ENCODE results near the gene FN3KRP. TPM values are rescaled to one million over a fixed set of nuclear protein-coding genes. Genes with fewer than 3 reads are reported as not detected.

FN3KRP gene
- total RNA-seq, 1 experiment from 2014 or later = 21.5 TPM

GRCh38 chr17:82679586-82680465 is 36.7 kb upstream of the FN3KRP start:
- CTCF ChIA-PET = interaction anchor here (0.8 kb wide), 1 partner anchor 100 kb away, joined by 3 read pairs; no protein-coding TSS in a partner anchor
- POLR2A ChIA-PET = no interaction called here
- H3K27me3 Mint-ChIP-seq (ENCODE audit: insufficient read depth, unreplicated experiment) = no peaks in the 10 kb centered on the region
- intact Hi-C loops (cut with micrococcal nuclease) = no loop called here
- no peak overlapping the region for H3K4me3 Mint-ChIP-seq (ENCODE audit: unreplicated experiment)
- H3K9me3 Mint-ChIP-seq (ENCODE audit: unreplicated experiment) = no peaks in the 10 kb centered on the region
- no peak overlapping the region for H3K27ac Mint-ChIP-seq (ENCODE audit: low read depth, unreplicated experiment)
- BruUV-seq (replicated peaks) = no TSS peak
- TF ChIP-seq CTCF (IDR thresholded peaks at IDR 0.05; ENCODE audit: unreplicated experiment) = no peak
- no peaks in the 10 kb centered on the region for H3K4me1 Mint-ChIP-seq (ENCODE audit: insufficient read depth, unreplicated experiment)
- DNase-seq (ENCODE audit: unreplicated experiment) = no peak
- no peaks in the 10 kb centered on the region for H3K36me3 Mint-ChIP-seq (ENCODE audit: insufficient read depth, unreplicated experiment)

GRCh38 chr17:82681547-82681946 is 35.0 kb upstream of the FN3KRP start:
- H3K4me1 Mint-ChIP-seq (ENCODE audit: insufficient read depth, unreplicated experiment) = no peaks in the 10 kb centered on the region
- no peaks in the 10 kb centered on the region for H3K36me3 Mint-ChIP-seq (ENCODE audit: insufficient read depth, unreplicated experiment)
- H3K4me3 Mint-ChIP-seq (ENCODE audit: unreplicated experiment) = no peak overlapping the region
- ChIA-PET POLR2A (interaction anchor here (0.6 kb wide), 1 partner anchor 557 kb away, joined by 3 read pairs; no protein-coding TSS in a partner anchor), CTCF (no interaction called here)
- intact Hi-C loops (cut with micrococcal nuclease) = no loop called here
- no peak for TF ChIP-seq CTCF (IDR thresholded peaks at IDR 0.05; ENCODE audit: unreplicated experiment)
- no peak for DNase-seq (ENCODE audit: unreplicated experiment)
- no peak overlapping the region for H3K27ac Mint-ChIP-seq (ENCODE audit: low read depth, unreplicated experiment)
- H3K9me3 Mint-ChIP-seq (ENCODE audit: unreplicated experiment) = no peaks in the 10 kb centered on the region
- no TSS peak for BruUV-seq (replicated peaks)
- no peaks in the 10 kb centered on the region for H3K27me3 Mint-ChIP-seq (ENCODE audit: insufficient read depth, unreplicated experiment)

GRCh38 chr17:82683534-82683933 is 33.0 kb upstream of the FN3KRP start:
- POLR2A ChIA-PET = interaction anchor here (0.5 kb wide), 1 partner anchor 26 kb away, joined by 3 read pairs; no protein-coding TSS in a partner anchor
- Mint-ChIP-seq H3K27me3 (ENCODE audit: insufficient read depth, unreplicated experiment) (no peaks in the 10 kb centered on the region), H3K9me3 (ENCODE audit: unreplicated experiment) (no peaks in the 10 kb centered on the region), H3K4me3 (ENCODE audit: unreplicated experiment) (no peak overlapping the region), H3K27ac (ENCODE audit: low read depth, unreplicated experiment) (no peak overlapping the region), H3K36me3 (ENCODE audit: insufficient read depth, unreplicated experiment) (no peaks in the 10 kb centered on the region), H3K4me1 (ENCODE audit: insufficient read depth, unreplicated experiment) (peaks cover 7% of the 10 kb centered on the region)
- TF ChIP-seq CTCF (IDR thresholded peaks at IDR 0.05; ENCODE audit: unreplicated experiment) = no peak
- DNase-seq (ENCODE audit: unreplicated experiment) = no peak
- CTCF ChIA-PET = no interaction called here
- intact Hi-C loops (cut with micrococcal nuclease) = no loop called here
- BruUV-seq (replicated peaks) = no TSS peak

- no peak for DNase-seq (ENCODE audit: unreplicated experiment)
- no peak overlapping the region for H3K4me3 Mint-ChIP-seq (ENCODE audit: unreplicated experiment)
- H3K4me1 Mint-ChIP-seq (ENCODE audit: insufficient read depth, unreplicated experiment) = peaks cover 7% of the 10 kb centered on the region
- BruUV-seq (replicated peaks) = no TSS peak
- H3K27me3 Mint-ChIP-seq (ENCODE audit: insufficient read depth, unreplicated experiment) = no peaks in the 10 kb centered on the region
- ChIA-PET CTCF (interaction anchor here (0.6 kb wide), 1 partner anchor 334 kb away, joined by 3 read pairs; no protein-coding TSS in a partner anchor), POLR2A (interaction anchor here (0.7 kb wide), 2 partner anchors 23 to 50 kb away, joined by 3 read pairs; no protein-coding TSS in a partner anchor)
- intact Hi-C loops (cut with micrococcal nuclease) = no loop called here
- no peaks in the 10 kb centered on the region for H3K9me3 Mint-ChIP-seq (ENCODE audit: unreplicated experiment)
- no peak for TF ChIP-seq CTCF (IDR thresholded peaks at IDR 0.05; ENCODE audit: unreplicated experiment)
- H3K36me3 Mint-ChIP-seq (ENCODE audit: insufficient read depth, unreplicated experiment) = no peaks in the 10 kb centered on the region
- H3K27ac Mint-ChIP-seq (ENCODE audit: low read depth, unreplicated experiment) = no peak overlapping the region
These were observed 32.2 kb upstream of the FN3KRP start for GRCh38 chr17:82684228-82684841.
